CD8-positive, alpha-beta memory T cell (primary cell): ENCODE data around the gene GPT2. TPM values are rescaled to one million over a fixed set of nuclear protein-coding genes. Genes with fewer than 3 reads are reported as not detected.

ENCODE experiments used
- CTCF ChIA-PET: fragments of 350-600 bp; sonication (Branson Sonifier 250); formaldehyde crosslinking; loops from one replicate; lab custom pipeline; 2021; ENCODE audit warnings: antibody characterized with exemption; lab: Charles Lee
- POLR2A ChIA-PET: fragments of 350-600 bp; sonication (Branson Sonifier 250); formaldehyde crosslinking; loops from one replicate; lab custom pipeline; 2021; ENCODE audit warnings: antibody characterized with exemption; lab: Charles Lee
- DNase-seq, 5 donors: peaks; one replicate each; pipeline versions ENCODE4 v3.0.0 to v3.0.0-alpha.2; 2020 to 2022; ENCODE audit warnings: mixed read lengths in 1 of 5
- H3K27ac ChIP-seq: one replicate; pipeline ENCODE4 v1.7.0; 2013; ENCODE audit warnings: low read depth, mild to moderate bottlenecking, low read length, moderate library complexity
- H3K27me3 ChIP-seq: 2 replicates; pipeline ENCODE4 v1.7.0; 2013; ENCODE audit warnings: low read length, mild to moderate bottlenecking; ENCODE audit not compliant: insufficient read depth, poor library complexity, severe bottlenecking
- H3K36me3 ChIP-seq: 2 replicates; pipeline ENCODE4 v1.7.0; 2013; ENCODE audit warnings: mild to moderate bottlenecking, low read length, moderate library complexity; ENCODE audit not compliant: insufficient read depth
- H3K4me1 ChIP-seq: 2 replicates; pipeline ENCODE4 v1.7.0; 2013; ENCODE audit warnings: mild to moderate bottlenecking, low read length, moderate library complexity; ENCODE audit not compliant: insufficient read depth
- H3K4me3 ChIP-seq: 2 replicates; pipeline ENCODE4 v1.7.0; 2013; ENCODE audit warnings: mild to moderate bottlenecking, low read length
- H3K9me3 ChIP-seq: 2 replicates; pipeline ENCODE4 v1.7.0; 2013; ENCODE audit warnings: mild to moderate bottlenecking, low read length
- H3K27ac Mint-ChIP-seq, 8 donors: one replicate each; pipeline ENCODE4 v1.8.0; 2020 to 2021; ENCODE audit warnings: mixed read lengths in 8 of 8, mild to moderate bottlenecking in 6 of 8, inconsistent platforms in 3 of 8, moderate library complexity in 3 of 8
- H3K27me3 Mint-ChIP-seq, 2 donors: one replicate each; pipeline ENCODE4 v1.8.0; 2020 to 2021; ENCODE audit warnings: mixed read lengths in 2 of 2, mild to moderate bottlenecking in 1 of 2, moderate library complexity in 1 of 2
- H3K36me3 Mint-ChIP-seq, 3 donors: one replicate each; pipeline ENCODE4 v1.8.0; 2020 to 2021; ENCODE audit warnings: mixed read lengths in 3 of 3, inconsistent platforms in 1 of 3, mild to moderate bottlenecking in 1 of 3
- H3K4me1 Mint-ChIP-seq, 3 donors: one replicate each; pipeline ENCODE4 v1.8.0; 2020 to 2021; ENCODE audit warnings: mixed read lengths in 3 of 3, inconsistent platforms in 1 of 3, mild to moderate bottlenecking in 1 of 3
- H3K4me3 Mint-ChIP-seq, 7 donors: one replicate each; pipeline ENCODE4 v1.8.0; 2020 to 2021; ENCODE audit warnings: mixed read lengths in 7 of 7, mild to moderate bottlenecking in 6 of 7, moderate library complexity in 4 of 7, inconsistent platforms in 2 of 7
- H3K9me3 Mint-ChIP-seq, 5 donors: one replicate each; pipeline ENCODE4 v1.8.0; 2020 to 2022; ENCODE audit warnings: mixed read lengths in 5 of 5, mild to moderate bottlenecking in 3 of 5, moderate library complexity in 2 of 5, inconsistent platforms in 1 of 5
- polyA plus RNA-seq: library from polyadenylated mRNA; unstranded; fragments of 300-500 nt; fragmentation: Illumina TruSeq; gene quantifications from one replicate; pipeline ENCODE4 v1.2.3, GENCODE V29; 2021
- total RNA-seq, 2 experiments: library from RNA; stranded (reverse); gene quantifications; one replicate each; pipeline ENCODE4 v1.2.3, GENCODE V29; 2021

GPT2 gene
- total and polyA plus RNA-seq, 3 experiments from 2014 or later = 0.79 to 16.5 (median 12.5) TPM

DNA sequence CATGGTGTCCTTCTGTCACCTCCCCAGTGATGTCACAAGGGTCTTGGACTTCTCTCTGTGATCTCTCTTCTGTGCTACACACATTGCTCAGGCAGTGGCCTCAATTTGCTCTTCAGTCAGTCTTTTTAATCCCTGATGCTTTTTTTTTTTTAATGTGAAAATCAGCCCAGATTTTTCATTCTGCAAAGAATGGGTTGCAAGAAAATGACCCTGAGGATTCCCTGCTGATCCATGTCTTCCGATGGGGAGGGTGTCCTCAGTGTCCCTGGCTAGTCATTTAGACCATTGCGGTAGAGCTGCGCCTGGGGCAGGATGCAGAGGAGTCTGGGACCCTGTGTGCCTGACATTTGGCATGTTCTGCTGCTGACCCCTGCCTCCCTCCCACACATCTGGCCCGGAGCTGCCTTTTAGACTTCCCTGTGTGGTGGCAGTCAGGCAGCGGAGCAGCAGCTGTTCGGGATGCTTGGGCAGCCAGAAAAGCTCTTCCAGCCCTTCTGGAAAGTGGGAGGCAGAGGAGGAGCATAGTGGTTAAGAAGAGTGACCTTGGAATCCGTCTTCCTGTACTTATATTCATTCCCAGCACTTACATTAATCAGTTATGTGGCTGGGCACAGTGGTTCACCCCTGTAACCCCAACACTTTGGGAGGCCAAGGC, 12.3 kb downstream of the GPT2 start:
- no peaks in the 10 kb centered on the region for H3K4me1 Mint-ChIP-seq
- no peaks in the 10 kb centered on the region for H3K36me3 Mint-ChIP-seq
- CTCF ChIA-PET = no interaction called here
- no peaks in the 10 kb centered on the region for H3K9me3 Mint-ChIP-seq
- Histone ChIP-seq H3K4me3 (no peak overlapping the region), H3K4me1 (no peaks in the 10 kb centered on the region), H3K27ac (no peak overlapping the region), H3K36me3 (no peaks in the 10 kb centered on the region), H3K27me3 (no peaks in the 10 kb centered on the region), H3K9me3 (no peaks in the 10 kb centered on the region)
- POLR2A ChIA-PET = no interaction called here
- no peak for DNase-seq
- no peak overlapping the region for H3K27ac Mint-ChIP-seq
- H3K27me3 Mint-ChIP-seq = peaks cover 2 to 10% of the 10 kb centered on the region in 2 donors
- H3K4me3 Mint-ChIP-seq = no peak overlapping the region

DNA sequence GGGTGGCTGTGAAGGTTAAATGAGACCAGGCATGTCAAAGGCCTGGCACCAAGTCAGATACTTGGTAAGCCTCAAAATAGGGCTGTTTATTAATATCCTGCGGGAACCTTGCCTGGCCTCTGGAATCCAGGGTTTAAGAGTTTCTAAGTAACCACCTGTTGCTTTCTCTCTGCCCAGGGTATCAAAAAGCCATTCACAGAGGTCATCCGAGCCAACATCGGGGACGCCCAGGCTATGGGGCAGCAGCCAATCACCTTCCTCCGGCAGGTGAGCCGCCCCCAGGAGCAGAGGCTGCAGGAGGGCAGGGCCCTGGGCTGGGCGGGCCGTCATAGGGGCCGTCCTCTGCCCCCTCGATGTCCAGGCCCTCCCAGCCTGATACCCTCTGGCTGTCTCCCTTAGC, 13.3 kb downstream of the GPT2 start:
- no peaks in the 10 kb centered on the region for H3K4me1 ChIP-seq
- H3K4me1 Mint-ChIP-seq = no peaks in the 10 kb centered on the region
- no peaks in the 10 kb centered on the region for H3K27me3 ChIP-seq
- H3K9me3 Mint-ChIP-seq = no peaks in the 10 kb centered on the region
- H3K9me3 ChIP-seq = no peaks in the 10 kb centered on the region
- DNase-seq = no peak
- H3K36me3 ChIP-seq = no peaks in the 10 kb centered on the region
- POLR2A ChIA-PET = no interaction called here
- H3K27me3 Mint-ChIP-seq = peaks cover 2 to 10% of the 10 kb centered on the region in 2 donors
- no peak overlapping the region for H3K4me3 ChIP-seq
- no peak overlapping the region for H3K4me3 Mint-ChIP-seq
- no peak overlapping the region for H3K27ac ChIP-seq
- H3K36me3 Mint-ChIP-seq = no peaks in the 10 kb centered on the region
- CTCF ChIA-PET = no interaction called here
- no peak overlapping the region for H3K27ac Mint-ChIP-seq

- no peaks in the 10 kb centered on the region for H3K27me3 ChIP-seq
- no peak overlapping the region for H3K4me3 ChIP-seq
- DNase-seq = no peak
- H3K9me3 Mint-ChIP-seq = no peaks in the 10 kb centered on the region
- H3K4me1 ChIP-seq = no peaks in the 10 kb centered on the region
- H3K4me1 Mint-ChIP-seq = no peaks in the 10 kb centered on the region
- peaks cover 2 to 10% of the 10 kb centered on the region in 2 donors for H3K27me3 Mint-ChIP-seq
- ChIA-PET CTCF (no interaction called here), POLR2A (no interaction called here)
- no peaks in the 10 kb centered on the region for H3K9me3 ChIP-seq
- H3K36me3 Mint-ChIP-seq = no peaks in the 10 kb centered on the region
- H3K27ac Mint-ChIP-seq = no peak overlapping the region
- H3K27ac ChIP-seq = no peak overlapping the region
- H3K4me3 Mint-ChIP-seq = no peak overlapping the region
- no peaks in the 10 kb centered on the region for H3K36me3 ChIP-seq
Observed at GRCh38 chr16:46898006-46898405, 13.8 kb downstream of the GPT2 start.

DNA sequence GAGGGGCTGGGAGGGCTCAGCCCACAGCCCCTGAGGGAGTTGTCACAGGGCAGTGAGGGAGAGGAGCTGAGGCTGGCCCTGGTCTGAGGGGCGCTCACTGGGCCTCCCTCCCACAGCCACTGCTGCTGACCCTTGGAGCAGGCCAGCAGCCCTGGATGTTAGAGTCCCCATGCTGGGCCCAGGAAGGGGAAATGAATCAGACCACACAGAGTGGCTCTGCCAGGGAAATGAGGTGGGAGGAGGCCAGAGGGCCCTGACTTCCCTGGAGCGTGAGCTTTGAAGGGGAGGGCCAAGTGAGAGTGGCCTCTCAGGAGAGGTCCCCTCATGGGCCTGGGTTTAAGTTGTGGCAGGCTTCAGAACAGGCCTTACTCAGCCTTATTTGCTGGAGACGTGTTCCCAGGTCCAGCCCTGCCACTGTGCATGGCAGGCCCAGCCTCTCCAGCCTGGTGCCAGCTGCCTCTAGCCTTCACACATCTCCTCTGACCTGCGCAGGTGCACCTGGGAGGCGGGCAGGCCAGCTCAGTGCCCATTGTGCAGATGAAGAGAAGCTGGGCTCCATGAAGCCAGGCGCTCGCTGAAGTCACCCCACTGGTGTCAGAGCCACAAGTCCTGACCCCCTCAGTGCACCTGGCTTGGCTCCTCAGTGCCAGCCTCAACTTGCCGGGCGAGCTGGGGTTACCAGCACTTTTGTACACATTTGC, 15.4 kb downstream of the GPT2 start:
- H3K4me3 Mint-ChIP-seq = no peak overlapping the region
- POLR2A ChIA-PET = no interaction called here
- no peak for DNase-seq

GRCh38 chr16:46900455-46901235, 16.5 kb downstream of the GPT2 start:
- Mint-ChIP-seq H3K27ac (peak overlapping the region in 1 of 8 donors; percentile 8), H3K36me3 (no peaks in the 10 kb centered on the region), H3K4me1 (no peaks in the 10 kb centered on the region), H3K4me3 (no peak overlapping the region), H3K27me3 (peaks cover 2 to 9% of the 10 kb centered on the region in 2 donors), H3K9me3 (no peaks in the 10 kb centered on the region)
- Histone ChIP-seq H3K4me1 (no peaks in the 10 kb centered on the region), H3K4me3 (no peak overlapping the region), H3K27me3 (no peaks in the 10 kb centered on the region), H3K36me3 (no peaks in the 10 kb centered on the region), H3K9me3 (no peaks in the 10 kb centered on the region), H3K27ac (no peak overlapping the region)
- no peak for DNase-seq
- ChIA-PET CTCF (interaction anchor here (1.0 kb wide), 1 partner anchor 8 kb away, joined by 4 read pairs; no protein-coding TSS in a partner anchor), POLR2A (no interaction called here)

More for the DNA sequence above, 15.4 kb downstream of the GPT2 start:
- H3K9me3 ChIP-seq = no peaks in the 10 kb centered on the region
- no peak overlapping the region for H3K27ac Mint-ChIP-seq
- no peaks in the 10 kb centered on the region for H3K36me3 ChIP-seq
- no peaks in the 10 kb centered on the region for H3K9me3 Mint-ChIP-seq
- H3K4me1 ChIP-seq = no peaks in the 10 kb centered on the region
- no peaks in the 10 kb centered on the region for H3K4me1 Mint-ChIP-seq
- CTCF ChIA-PET = interaction anchor here (1.0 kb wide), 1 partner anchor 9 kb away, joined by 4 read pairs; no protein-coding TSS in a partner anchor
- H3K27me3 Mint-ChIP-seq = peaks cover 2 to 10% of the 10 kb centered on the region in 2 donors
- H3K36me3 Mint-ChIP-seq = no peaks in the 10 kb centered on the region
- no peak overlapping the region for H3K27ac ChIP-seq
- H3K4me3 ChIP-seq = no peak overlapping the region
- H3K27me3 ChIP-seq = no peaks in the 10 kb centered on the region

GRCh38 chr16:46901709-46902108, 17.5 kb downstream of the GPT2 start:
- no peak overlapping the region for H3K27ac ChIP-seq
- H3K36me3 ChIP-seq = no peaks in the 10 kb centered on the region
- no peaks in the 10 kb centered on the region for H3K4me1 ChIP-seq
- Mint-ChIP-seq H3K4me1 (no peaks in the 10 kb centered on the region), H3K27ac (no peak overlapping the region), H3K27me3 (peaks cover 0 to 2% of the 10 kb centered on the region in 2 donors), H3K9me3 (no peaks in the 10 kb centered on the region), H3K4me3 (no peak overlapping the region), H3K36me3 (no peaks in the 10 kb centered on the region)
- CTCF ChIA-PET = interaction anchor here (1.2 kb wide), 1 partner anchor 228 kb away, joined by 3 read pairs; no protein-coding TSS in a partner anchor
- no peak for DNase-seq
- H3K9me3 ChIP-seq = no peaks in the 10 kb centered on the region
- no peak overlapping the region for H3K4me3 ChIP-seq
- no peaks in the 10 kb centered on the region for H3K27me3 ChIP-seq
- POLR2A ChIA-PET = no interaction called here

DNA sequence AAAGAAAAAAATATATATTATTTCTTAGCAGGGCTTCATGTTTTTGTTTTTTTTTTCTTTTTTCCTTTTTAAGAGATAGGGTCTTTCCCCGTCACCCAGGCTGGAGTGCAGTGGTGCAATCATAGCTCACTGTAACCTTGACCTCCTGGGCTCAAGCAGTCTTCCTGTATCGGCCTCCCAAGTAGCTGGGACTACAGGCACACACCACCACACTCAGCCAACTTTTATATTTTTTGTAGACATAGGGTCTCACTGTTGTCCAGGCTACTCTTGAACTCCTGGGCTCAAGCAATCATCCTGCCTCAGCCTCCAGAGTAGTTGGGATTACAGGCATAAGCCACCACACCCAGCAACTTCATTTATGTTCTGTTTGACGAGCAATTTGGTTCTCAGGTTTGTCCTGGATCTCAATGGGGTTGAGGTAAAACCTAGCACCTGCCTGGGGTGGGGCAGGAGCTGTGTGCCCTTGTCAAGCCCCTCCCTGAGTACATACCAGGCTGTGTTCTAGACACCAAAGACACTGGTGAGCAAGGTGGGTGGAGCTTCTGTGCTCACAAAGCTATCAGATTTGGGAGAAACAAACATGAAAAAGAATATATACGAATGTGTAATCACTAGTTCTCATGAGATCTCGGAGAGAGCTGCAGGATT, 19.2 kb downstream of the GPT2 start:
- Histone ChIP-seq H3K9me3 (no peaks in the 10 kb centered on the region), H3K4me1 (no peaks in the 10 kb centered on the region), H3K4me3 (no peak overlapping the region), H3K27ac (no peak overlapping the region), H3K27me3 (no peaks in the 10 kb centered on the region), H3K36me3 (no peaks in the 10 kb centered on the region)
- no peaks in the 10 kb centered on the region for H3K9me3 Mint-ChIP-seq
- H3K36me3 Mint-ChIP-seq = no peaks in the 10 kb centered on the region
- no peak for DNase-seq
- no peak overlapping the region for H3K4me3 Mint-ChIP-seq
- no peaks in the 10 kb centered on the region for H3K4me1 Mint-ChIP-seq
- ChIA-PET POLR2A (no interaction called here), CTCF (interaction anchor here (1.5 kb wide), 1 partner anchor 49 kb away, joined by 3 read pairs; no protein-coding TSS in a partner anchor)
- H3K27ac Mint-ChIP-seq = peak overlapping the region in 1 of 8 donors; percentile 73
- peaks cover 0 to 2% of the 10 kb centered on the region in 2 donors for H3K27me3 Mint-ChIP-seq
